Thyroid gland (tissue), 4 donors: ENCODE results near the gene SFRP4. TPM values are rescaled to one million over a fixed set of nuclear protein-coding genes. Genes with fewer than 3 reads are reported as not detected.

Source experiments
- DNase-seq, 2 donors: peaks; one replicate each; pipeline ENCODE4 v3.0.0-alpha.2; 2019
- H3K27ac ChIP-seq, 3 donors: fragments of 200-600 bp; sonication (generic); 1 replicate in 2 of 3; 2 replicates in 1 of 3; pipeline ENCODE4 v1.5.1; 2016 to 2019; ENCODE audit warnings: mild to moderate bottlenecking in 1 of 3, moderate library complexity in 1 of 3
- H3K27me3 ChIP-seq: fragments of 200-600 bp; sonication (generic); one replicate; pipeline ENCODE4 v1.5.1; 2019
- H3K36me3 ChIP-seq, 2 donors: fragments of 200-600 bp; sonication (generic); one replicate each; pipeline ENCODE4 v1.5.1; 2016 to 2019
- H3K4me1 ChIP-seq, 2 donors: fragments of 200-600 bp; sonication (generic); one replicate each; pipeline ENCODE4 v1.5.1; 2017 to 2019
- H3K4me3 ChIP-seq, 3 donors: fragments of 200-600 bp; sonication (generic); replicated peaks in 1 of 3; 1 replicate in 2 of 3; 2 replicates in 1 of 3; pipeline ENCODE4 v1.5.1; 2016; ENCODE audit warnings: mild to moderate bottlenecking in 1 of 3
- H3K9me3 ChIP-seq: fragments of 200-600 bp; sonication (generic); one replicate; pipeline ENCODE4 v1.5.1; 2017
- CTCF ChIP-seq, 6 experiments: fragments of 200-600 bp in 3 of 6; fragments of 450-650 bp in 3 of 6; sonication (generic) in 3 of 6; IDR thresholded peaks; one replicate each; pipeline ENCODE4 v1.5.1; 2016 to 2019; ENCODE audit warnings: antibody characterized with exemption in 6 of 6, mild to moderate bottlenecking in 2 of 6, inconsistent platforms in 1 of 6, moderate library complexity in 1 of 6
- POLR2A ChIP-seq, 2 donors: fragments of 450-650 bp; IDR thresholded peaks; one replicate each; pipeline ENCODE4 v1.6.1; 2017; ENCODE audit warnings: antibody characterized with exemption in 2 of 2, mild to moderate bottlenecking in 2 of 2, moderate library complexity in 1 of 2
- WGBS, 2 donors: methylation state at CpG; one replicate each; pipeline ENCODE4 v1.1.5; 2017; 5-methylcytosine and 5-hydroxymethylcytosine counted together
- intact Hi-C: fragments of 100-400 bp; cut with DNase I; formaldehyde crosslinking; loops from one replicate; pipeline ENCODE4 v1.15.1; 2023
- total RNA-seq, 4 donors: library from RNA; depleted of rRNA; stranded (reverse); fragments of >200 nt; gene quantifications; one replicate each; pipeline ENCODE4 v1.2.3, GENCODE V29; 2016

SFRP4 gene
- total RNA-seq, 4 donors from 2014 or later, result 1.8 to 21.8 (median 9.7) TPM

DNA sequence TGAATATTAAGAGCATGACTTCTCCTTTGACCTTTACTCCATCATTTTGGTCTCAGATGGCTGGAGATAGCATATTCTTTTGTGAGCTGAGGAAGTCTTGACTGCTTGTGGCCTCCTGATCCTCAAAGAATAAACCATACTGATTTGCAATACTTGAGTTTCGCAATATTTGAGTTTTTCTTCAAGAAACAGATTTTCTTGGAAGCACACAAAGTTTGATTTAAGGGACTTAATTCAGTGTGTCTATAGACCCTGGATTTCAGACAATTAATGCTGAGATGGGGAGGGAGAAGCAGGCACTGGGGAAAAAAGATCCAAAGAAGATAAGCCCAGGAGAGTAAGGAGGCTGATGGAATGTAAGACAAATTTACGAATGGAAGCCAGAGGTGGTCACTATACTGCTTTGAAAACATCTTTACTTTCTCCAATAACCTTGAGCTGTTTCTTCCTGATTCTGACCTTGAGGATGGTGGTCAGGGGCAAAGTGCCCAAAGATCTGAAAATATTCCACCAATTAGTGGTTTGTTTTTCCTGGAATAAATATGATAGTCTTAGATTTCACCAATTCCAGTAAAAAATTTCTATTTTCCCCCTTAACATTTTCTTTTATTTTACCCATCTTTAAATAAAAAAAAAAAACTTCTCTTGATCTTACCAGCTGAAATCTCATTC lies 11.3 kb upstream of the SFRP4 start:
- 83 to 94% methylated on average over 2 of the region's 2 CpGs for WGBS, 2 donors
- no peak for TF ChIP-seq CTCF (IDR thresholded peaks at IDR 0.05)
- no peak for TF ChIP-seq POLR2A (IDR thresholded peaks at IDR 0.05)
- intact Hi-C loops, result no loop called here
- Histone ChIP-seq H3K4me3 (no peak overlapping the region), H3K27me3 (no peaks in the 10 kb centered on the region), H3K27ac (peak overlapping the region in 1 of 3 donors; percentile 99), H3K36me3 (no peaks in the 10 kb centered on the region), H3K4me1 (peaks cover 56 to 72% of the 10 kb centered on the region in 2 donors), H3K9me3 (no peaks in the 10 kb centered on the region)
- DNase-seq, result no peak

DNA sequence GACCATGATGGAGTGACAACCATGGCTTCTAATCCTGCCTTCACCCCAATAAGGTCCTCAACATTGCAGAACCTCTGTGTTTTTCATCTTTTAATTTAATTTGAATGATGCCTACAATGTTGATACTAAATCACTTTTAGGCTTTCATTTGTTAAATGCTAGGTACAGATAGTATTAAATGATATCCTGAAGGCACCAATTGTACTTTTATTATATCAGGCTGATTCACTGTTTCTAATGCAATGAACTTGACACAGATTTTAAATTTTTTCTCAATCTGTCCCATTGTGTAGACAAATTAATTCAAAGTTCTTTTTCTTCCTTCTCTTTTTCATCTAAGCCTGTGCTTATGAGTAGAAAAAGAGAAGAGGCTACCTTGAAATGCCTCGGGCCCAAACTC lies 9.0 kb upstream of the SFRP4 start:
- intact Hi-C loops, result no loop called here
- WGBS, 2 donors, result 97 to 98% methylated on average over 1 of the region's 1 CpG

DNA sequence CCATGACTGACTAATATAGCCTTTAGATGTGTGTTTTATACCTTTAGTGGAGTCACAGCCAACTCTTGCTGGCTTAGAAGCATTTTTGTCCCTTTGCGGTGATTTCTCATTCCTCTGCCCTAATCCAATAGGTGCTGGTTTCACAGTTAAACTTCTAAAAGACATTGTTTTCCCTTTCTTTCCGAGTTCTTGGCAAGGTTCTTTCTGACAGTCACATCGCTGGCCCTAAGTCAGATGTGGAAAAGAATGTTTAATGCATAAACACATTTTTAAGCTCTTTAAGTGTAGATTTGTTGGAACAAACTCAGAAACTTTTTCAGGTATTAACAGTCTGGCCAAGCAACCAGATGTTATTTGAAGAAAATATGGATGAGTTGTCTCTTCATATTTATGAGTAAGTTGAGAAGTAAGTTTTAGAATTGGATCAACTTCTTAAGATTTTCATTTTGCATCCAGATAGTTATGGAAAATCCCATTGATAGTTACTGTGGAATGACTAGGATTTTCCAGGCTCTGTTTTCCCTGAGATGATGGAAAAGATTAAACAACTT lies 7.9 kb upstream of the SFRP4 start:
- WGBS, 2 donors, result 65 to 82% methylated on average over 3 of the region's 3 CpGs
- Histone ChIP-seq H3K9me3 (no peaks in the 10 kb centered on the region), H3K36me3 (no peaks in the 10 kb centered on the region), H3K27ac (peak overlapping the region in 2 of 3 donors; percentile 8 to 41), H3K4me1 (peaks cover 47 to 50% of the 10 kb centered on the region in 2 donors), H3K27me3 (no peaks in the 10 kb centered on the region), H3K4me3 (no peak overlapping the region)
- no peak for DNase-seq
- intact Hi-C loops, result no loop called here
- TF ChIP-seq CTCF (IDR thresholded peaks at IDR 0.05) (no peak), POLR2A (IDR thresholded peaks at IDR 0.05) (no peak)

More for the DNA sequence above, 9.0 kb upstream of the SFRP4 start:
- no peaks in the 10 kb centered on the region for H3K9me3 ChIP-seq
- no peaks in the 10 kb centered on the region for H3K36me3 ChIP-seq
- no peak overlapping the region for H3K27ac ChIP-seq
- no peak overlapping the region for H3K4me3 ChIP-seq
- H3K27me3 ChIP-seq, result no peaks in the 10 kb centered on the region
- TF ChIP-seq POLR2A (IDR thresholded peaks at IDR 0.05) (no peak), CTCF (IDR thresholded peaks at IDR 0.05) (no peak)
- H3K4me1 ChIP-seq, result peaks cover 53 to 55% of the 10 kb centered on the region in 2 donors
- no peak for DNase-seq

DNA sequence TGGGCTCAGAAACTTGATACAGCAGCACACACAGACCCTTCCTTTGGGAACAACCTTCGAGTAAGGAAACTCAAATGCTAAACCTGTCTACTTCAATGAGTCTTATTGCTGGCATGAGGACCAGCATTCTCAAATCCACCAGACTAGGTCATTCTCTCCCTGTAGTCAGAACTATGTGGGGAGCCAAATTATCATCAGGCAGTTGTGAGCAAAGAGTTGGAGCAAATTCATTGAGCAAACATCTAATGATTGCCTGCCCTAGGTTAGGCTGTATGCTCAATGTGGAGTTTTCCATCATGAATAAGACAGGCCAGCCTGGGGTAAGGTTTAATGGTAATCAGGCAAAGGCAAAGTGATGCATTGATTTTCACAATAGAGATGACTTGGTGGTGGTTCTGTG lies 7.4 kb upstream of the SFRP4 start:
- peaks cover 42 to 45% of the 10 kb centered on the region in 2 donors for H3K4me1 ChIP-seq
- no peaks in the 10 kb centered on the region for H3K27me3 ChIP-seq
- 83 to 85% methylated on average over 1 of the region's 1 CpG for WGBS, 2 donors
- no peak for DNase-seq
- H3K4me3 ChIP-seq, result no peak overlapping the region
- no peaks in the 10 kb centered on the region for H3K36me3 ChIP-seq
- TF ChIP-seq POLR2A (IDR thresholded peaks at IDR 0.05), result no peak
- TF ChIP-seq CTCF (IDR thresholded peaks at IDR 0.05), result no peak
- peak overlapping the region in 2 of 3 donors; percentile 8 to 41 for H3K27ac ChIP-seq
- H3K9me3 ChIP-seq, result no peaks in the 10 kb centered on the region
- intact Hi-C loops, result no loop called here

DNA sequence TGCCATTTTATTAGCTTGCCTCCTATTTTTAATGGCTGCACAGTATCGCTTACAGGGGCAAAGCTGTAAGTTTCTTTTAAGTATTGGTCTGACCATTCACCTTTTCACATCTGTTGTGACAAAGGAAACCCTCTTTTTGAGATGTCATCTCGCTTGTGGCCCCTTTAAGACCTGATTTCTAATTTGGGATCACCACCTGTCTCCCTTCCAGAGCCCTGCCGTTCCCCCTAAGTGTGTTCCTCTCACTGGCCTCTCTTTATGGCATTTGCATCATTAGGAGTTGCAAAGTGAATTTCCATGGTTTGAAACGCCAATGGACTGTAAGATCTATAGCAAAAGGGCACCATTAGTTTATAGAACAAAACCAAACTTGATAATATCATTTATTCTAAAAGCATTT lies 5.3 kb upstream of the SFRP4 start:
- Histone ChIP-seq H3K27me3 (no peaks in the 10 kb centered on the region), H3K4me1 (peaks cover 26 to 28% of the 10 kb centered on the region in 2 donors), H3K36me3 (no peaks in the 10 kb centered on the region), H3K9me3 (no peaks in the 10 kb centered on the region), H3K4me3 (peak overlapping the region in 1 of 3 donors; percentile 64), H3K27ac (peak overlapping the region in 1 of 3 donors; percentile 98)
- intact Hi-C loops, result no loop called here
- 89 to 90% methylated on average over 4 of the region's 4 CpGs for WGBS, 2 donors
- DNase-seq, result no peak
- no peak for TF ChIP-seq POLR2A (IDR thresholded peaks at IDR 0.05)
- TF ChIP-seq CTCF (IDR thresholded peaks at IDR 0.05), result no peak
